B cell (primary cell): ENCODE measurements around the gene LAMA2. TPM values are rescaled to one million over a fixed set of nuclear protein-coding genes. Genes with fewer than 3 reads are reported as not detected.

Source experiments
- ATAC-seq: fragments of 200-7000 bp; cut with Tn5 transposase; one replicate; pipeline ENCODE4 v1.10.0; 2021; ENCODE audit warnings: low read depth, mild to moderate bottlenecking, moderate number of reproducible peaks, moderate library complexity
- CTCF ChIA-PET: fragments of 350-600 bp; sonication (Branson Sonifier 250); formaldehyde crosslinking; loops from one replicate; lab custom pipeline; 2021; ENCODE audit warnings: antibody characterized with exemption, inconsistent platforms; lab: Charles Lee
- POLR2A ChIA-PET: fragments of 350-600 bp; sonication (Branson Sonifier 250); formaldehyde crosslinking; loops from one replicate; lab custom pipeline; 2021; ENCODE audit warnings: antibody characterized with exemption; lab: Charles Lee
- DNase-seq: peaks from one replicate; pipeline ENCODE4 v3.0.0; 2013
- H2AFZ ChIP-seq: 2 replicates; pipeline ENCODE4 v1.6.1; 2012; ENCODE audit warnings: mild to moderate bottlenecking, low read depth, low read length; ENCODE audit not compliant: insufficient read depth, poor library complexity, severe bottlenecking
- H3K27ac ChIP-seq, 2 donors: 1 replicate in 1 of 2; 2 replicates in 1 of 2; pipeline ENCODE4 v1.5.1; 2012 to 2013; ENCODE audit warnings: low read length in 2 of 2, mild to moderate bottlenecking in 2 of 2, moderate library complexity in 1 of 2
- H3K27me3 ChIP-seq, 4 experiments: fragments of 200-600 bp in 1 of 4; sonication (generic) in 1 of 4; replicated peaks in 1 of 4; 1 replicate in 2 of 4; 2 replicates in 2 of 4; pipeline versions ENCODE4 v1.6.1 to v1.7.0; 2013 to 2016; ENCODE audit warnings: low read length in 3 of 4, mild to moderate bottlenecking in 2 of 4, mixed read lengths in 1 of 4, moderate library complexity in 1 of 4; ENCODE audit not compliant: insufficient read depth in 4 of 4, control insufficient read depth in 3 of 4; ENCODE audit errors: control extremely low read depth in 1 of 4
- H3K36me3 ChIP-seq, 2 experiments: replicated peaks in 1 of 2; 1 replicate in 1 of 2; 2 replicates in 1 of 2; pipeline versions ENCODE4 v1.6.1 to v1.7.1; 2013; ENCODE audit warnings: low read length in 1 of 2; ENCODE audit not compliant: insufficient read depth in 2 of 2, control insufficient read depth in 1 of 2; ENCODE audit errors: control extremely low read depth in 1 of 2, extremely low read depth in 1 of 2
- H3K4me1 ChIP-seq, 2 donors: fragments of 200-600 bp in 1 of 2; sonication (generic) in 1 of 2; 1 replicate in 1 of 2; 2 replicates in 1 of 2; pipeline versions ENCODE4 v1.5.1 to v1.6.1; 2013 to 2017; ENCODE audit warnings: low read length in 2 of 2; ENCODE audit not compliant: control insufficient read depth in 2 of 2, insufficient read depth in 2 of 2
- H3K4me2 ChIP-seq: replicated peaks from 2 replicates; pipeline ENCODE3; 2012; ENCODE audit warnings: mild to moderate bottlenecking, low read depth, low read length; ENCODE audit not compliant: poor library complexity, severe bottlenecking
- H3K4me3 ChIP-seq, 5 experiments: fragments of 200-600 bp in 1 of 5; sonication (generic) in 1 of 5; 1 replicate in 3 of 5; 2 replicates in 2 of 5; pipeline versions ENCODE4 v1.5.1 to v1.7.0; 2011 to 2016; ENCODE audit warnings: low read length in 4 of 5, mild to moderate bottlenecking in 4 of 5, low read depth in 2 of 5, control low read depth in 1 of 5, moderate library complexity in 1 of 5; ENCODE audit not compliant: insufficient read depth in 1 of 5; ENCODE audit errors: control extremely low read depth in 1 of 5, extremely low read depth in 1 of 5
- H3K79me2 ChIP-seq: fragments of 200-600 bp; sonication (generic); one replicate; pipeline ENCODE4 v1.6.0; 2016; ENCODE audit warnings: low read length; ENCODE audit not compliant: control insufficient read depth, insufficient read depth
- H3K9ac ChIP-seq: fragments of 200-600 bp; sonication (generic); 2 replicates; pipeline ENCODE4 v1.6.1; 2017; ENCODE audit warnings: mild to moderate bottlenecking, low read length, moderate library complexity
- H3K9me3 ChIP-seq, 3 donors: one replicate each; pipeline versions ENCODE4 v1.6.1 to v1.7.1; 2013; ENCODE audit warnings: low read length in 2 of 3; ENCODE audit not compliant: control insufficient read depth in 2 of 3, insufficient read depth in 1 of 3; ENCODE audit errors: control extremely low read depth in 1 of 3
- H4K20me1 ChIP-seq: 2 replicates; pipeline ENCODE4 v1.6.0; 2012; ENCODE audit warnings: mild to moderate bottlenecking, low read length; ENCODE audit not compliant: insufficient read depth, control insufficient read depth, poor library complexity, severe bottlenecking
- H3K27ac Mint-ChIP-seq: one replicate; pipeline ENCODE4 v1.8.0; 2021; ENCODE audit warnings: mixed read lengths
- H3K27me3 Mint-ChIP-seq: one replicate; pipeline ENCODE4 v1.8.0; 2021; ENCODE audit warnings: mixed read lengths
- H3K4me1 Mint-ChIP-seq: one replicate; pipeline ENCODE4 v1.8.0; 2021; ENCODE audit warnings: mixed read lengths
- H3K4me3 Mint-ChIP-seq: one replicate; pipeline ENCODE4 v1.8.0; 2021; ENCODE audit warnings: mixed read lengths
- H3K9me3 Mint-ChIP-seq: one replicate; pipeline ENCODE4 v1.8.0; 2022; ENCODE audit warnings: mixed read lengths; ENCODE audit not compliant: insufficient read depth
- EZH2 ChIP-seq: IDR thresholded peaks from 2 replicates; pipeline ENCODE4 v1.6.1; 2012; ENCODE audit warnings: borderline replicate concordance, low read depth, mild to moderate bottlenecking, moderate library complexity, low read length; ENCODE audit not compliant: insufficient read depth, poor library complexity, severe bottlenecking
- whole genome bisulfite sequencing: methylation state at CpG from one replicate; pipeline ENCODE4 v1.1.5; 2013; ENCODE audit warnings: missing lambda C conversion rate; ENCODE audit not compliant: insufficient coverage; 5-methylcytosine and 5-hydroxymethylcytosine counted together
- intact Hi-C: fragments of 100-400 bp; cut with micrococcal nuclease; formaldehyde crosslinking; loops from one replicate; pipeline ENCODE4 v1.10.0; 2022
- polyA plus RNA-seq: library from polyadenylated mRNA; depleted of rRNA; stranded (reverse); fragments of >200 nt; gene quantifications from 2 replicates; pipeline ENCODE4 v1.2.3, GENCODE V29; 2012
- total RNA-seq, 2 donors: library from RNA; stranded (reverse); fragments of 120-200 nt in 1 of 2; gene quantifications; 1 replicate in 1 of 2; 2 replicates in 1 of 2; pipeline versions ENCODE4 v1.2.3 to v1.2.4, GENCODE V29; 2013 to 2022
- TF ChIP-seq, protein P1 (sequence below): fragments of 200-600 bp; IDR thresholded peaks from one replicate; pipeline ENCODE4 v1.8.0; 2022; ENCODE audit warnings: antibody characterized with exemption, mild to moderate bottlenecking

Gene LAMA2
- total and polyA plus RNA-seq, 2 donors (not counting 1 experiment from before 2014, with no cell fraction given) = 0.16 TPM; not detected in 1

DNA sequence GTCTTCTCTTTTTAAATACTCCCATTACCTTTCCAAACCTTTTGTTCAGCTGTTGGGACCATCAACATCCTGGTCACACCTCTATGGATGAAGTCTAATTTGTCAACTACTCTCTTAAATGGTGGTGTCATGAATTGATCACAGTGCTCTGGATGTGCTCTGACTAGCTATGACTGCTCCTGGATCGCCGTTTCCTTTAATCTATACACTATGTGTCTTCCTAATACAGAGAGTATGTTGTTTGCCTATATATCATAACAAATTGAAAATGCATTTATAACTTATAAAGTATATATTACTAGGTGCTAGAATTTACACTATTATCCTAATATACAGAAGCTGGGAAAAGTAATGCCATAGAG lies 357.5 kb downstream of the LAMA2 start:
- ATAC-seq (no peak), DNase-seq (no peak)
- no CpG with 5 or more reads among the region's 2 CpGs for WGBS
- intact Hi-C loops = no loop called here
- Histone ChIP-seq H3K27me3 (no peaks in the 10 kb centered on the region), H3K9ac (no peak overlapping the region), H3K4me2 (no peak overlapping the region), H3K9me3 (no peaks in the 10 kb centered on the region), H2AFZ (no peak overlapping the region), H3K36me3 (no peaks in the 10 kb centered on the region), H3K79me2 (no peaks in the 10 kb centered on the region), H3K27ac (no peak overlapping the region), H3K4me1 (peaks cover under 1 to 6% of the 10 kb centered on the region in 2 donors), H3K4me3 (no peak overlapping the region), H4K20me1 (no peaks in the 10 kb centered on the region)
- Mint-ChIP-seq H3K4me1 (peaks cover 8% of the 10 kb centered on the region), H3K27ac (no peak overlapping the region), H3K27me3 (no peaks in the 10 kb centered on the region), H3K9me3 (no peaks in the 10 kb centered on the region), H3K4me3 (no peak overlapping the region)
- POLR2A ChIA-PET = no interaction called here
- CTCF ChIA-PET = interaction anchor here (2.5 kb wide), 1 partner anchor 12 kb away, joined by 9 read pairs; no protein-coding TSS in a partner anchor
- TF ChIP-seq, protein P1, sequence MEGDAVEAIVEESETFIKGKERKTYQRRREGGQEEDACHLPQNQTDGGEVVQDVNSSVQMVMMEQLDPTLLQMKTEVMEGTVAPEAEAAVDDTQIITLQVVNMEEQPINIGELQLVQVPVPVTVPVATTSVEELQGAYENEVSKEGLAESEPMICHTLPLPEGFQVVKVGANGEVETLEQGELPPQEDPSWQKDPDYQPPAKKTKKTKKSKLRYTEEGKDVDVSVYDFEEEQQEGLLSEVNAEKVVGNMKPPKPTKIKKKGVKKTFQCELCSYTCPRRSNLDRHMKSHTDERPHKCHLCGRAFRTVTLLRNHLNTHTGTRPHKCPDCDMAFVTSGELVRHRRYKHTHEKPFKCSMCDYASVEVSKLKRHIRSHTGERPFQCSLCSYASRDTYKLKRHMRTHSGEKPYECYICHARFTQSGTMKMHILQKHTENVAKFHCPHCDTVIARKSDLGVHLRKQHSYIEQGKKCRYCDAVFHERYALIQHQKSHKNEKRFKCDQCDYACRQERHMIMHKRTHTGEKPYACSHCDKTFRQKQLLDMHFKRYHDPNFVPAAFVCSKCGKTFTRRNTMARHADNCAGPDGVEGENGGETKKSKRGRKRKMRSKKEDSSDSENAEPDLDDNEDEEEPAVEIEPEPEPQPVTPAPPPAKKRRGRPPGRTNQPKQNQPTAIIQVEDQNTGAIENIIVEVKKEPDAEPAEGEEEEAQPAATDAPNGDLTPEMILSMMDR = no peak
- no peak for TF ChIP-seq EZH2

DNA sequence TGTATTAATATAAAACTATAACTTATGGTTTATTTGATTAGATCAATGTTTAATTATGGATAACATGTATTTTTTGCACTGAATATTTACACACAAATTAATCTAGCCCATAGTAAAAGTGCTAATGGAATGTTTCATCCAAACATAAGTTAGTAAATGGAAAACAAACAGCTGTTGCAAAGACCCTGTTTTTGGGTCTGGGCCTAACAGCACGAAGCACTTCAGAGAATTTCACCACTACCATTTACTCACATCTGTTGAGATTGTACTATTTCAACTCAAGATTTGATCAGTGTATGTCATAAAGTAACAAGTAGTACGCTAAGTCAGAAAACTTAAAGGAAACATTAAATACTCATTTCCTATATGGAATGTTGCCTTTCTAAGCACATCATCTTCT lies 359.6 kb downstream of the LAMA2 start:
- Histone ChIP-seq H3K27me3 (no peaks in the 10 kb centered on the region), H3K4me1 (no peaks in the 10 kb centered on the region), H3K27ac (no peak overlapping the region), H3K79me2 (no peaks in the 10 kb centered on the region), H4K20me1 (no peaks in the 10 kb centered on the region), H3K4me3 (no peak overlapping the region), H3K36me3 (no peaks in the 10 kb centered on the region), H3K9ac (no peak overlapping the region), H3K4me2 (no peak overlapping the region), H2AFZ (no peak overlapping the region), H3K9me3 (no peaks in the 10 kb centered on the region)
- WGBS = no CpG with 5 or more reads among the region's 2 CpGs
- Mint-ChIP-seq H3K4me1 (no peaks in the 10 kb centered on the region), H3K27ac (no peak overlapping the region), H3K27me3 (no peaks in the 10 kb centered on the region), H3K4me3 (no peak overlapping the region), H3K9me3 (no peaks in the 10 kb centered on the region)
- POLR2A ChIA-PET = no interaction called here
- DNase-seq = no peak
- CTCF ChIA-PET = interaction anchor here (2.2 kb wide), 1 partner anchor 10 kb away, joined by 12 read pairs; no protein-coding TSS in a partner anchor
- TF ChIP-seq, protein P1 = no peak
- TF ChIP-seq EZH2 = no peak
- ATAC-seq = no peak
- intact Hi-C loops = no loop called here
